ENCODE results near the gene ALX4.

ALX4 gene

DNA sequence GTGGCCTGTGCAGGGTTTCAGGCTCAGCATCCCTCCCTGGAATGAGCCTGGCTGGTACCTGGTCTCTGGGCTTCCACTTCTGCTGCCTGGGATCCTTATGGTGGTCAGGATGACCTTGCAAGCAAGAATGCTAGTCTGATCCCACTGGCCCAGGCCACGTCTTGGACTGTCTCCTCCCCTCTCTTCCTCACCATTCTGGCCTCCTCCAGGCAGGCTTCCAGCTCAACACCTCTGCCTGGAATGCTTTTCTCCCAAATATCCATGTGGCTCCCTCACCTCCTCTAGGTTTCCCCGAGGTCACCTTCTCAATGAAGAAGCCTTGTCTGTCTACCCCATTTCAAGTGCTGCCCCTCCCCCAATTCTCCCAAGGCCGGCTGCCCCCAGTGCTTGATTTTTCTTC lies 39.4 kb upstream of the ALX4 start:
- TF ChIP-seq SP1 (IDR thresholded peaks at IDR 0.05) (no peak), FOXK2 (IDR thresholded peaks at IDR 0.05) (no peak), NFRKB (IDR thresholded peaks at IDR 0.05) (no peak), ARNT (IDR thresholded peaks at IDR 0.05) (no peak), FOXM1 (IDR thresholded peaks at IDR 0.05; ENCODE audit: borderline replicate concordance) (no peak), HDGF (IDR thresholded peaks at IDR 0.05; ENCODE audit: borderline replicate concordance) (no peak), ZNF384 (IDR thresholded peaks at IDR 0.05) (no peak), LEF1 (IDR thresholded peaks at IDR 0.05; ENCODE audit: borderline replicate concordance) (no peak), BHLHE40 (IDR thresholded peaks at IDR 0.05; ENCODE audit: borderline replicate concordance) (no peak), ELF4 (IDR thresholded peaks at IDR 0.05) (no peak), CTBP1 (IDR thresholded peaks at IDR 0.05; ENCODE audit: borderline replicate concordance) (no peak), SUZ12 (IDR thresholded peaks at IDR 0.05) (no peak), FOXA1 (IDR thresholded peaks at IDR 0.05) (no peak), L3MBTL2 (conservative IDR thresholded peaks at IDR 0.05) (no peak), TARDBP (IDR thresholded peaks at IDR 0.05) (no peak)
- TF ChIP-seq, protein P1, sequence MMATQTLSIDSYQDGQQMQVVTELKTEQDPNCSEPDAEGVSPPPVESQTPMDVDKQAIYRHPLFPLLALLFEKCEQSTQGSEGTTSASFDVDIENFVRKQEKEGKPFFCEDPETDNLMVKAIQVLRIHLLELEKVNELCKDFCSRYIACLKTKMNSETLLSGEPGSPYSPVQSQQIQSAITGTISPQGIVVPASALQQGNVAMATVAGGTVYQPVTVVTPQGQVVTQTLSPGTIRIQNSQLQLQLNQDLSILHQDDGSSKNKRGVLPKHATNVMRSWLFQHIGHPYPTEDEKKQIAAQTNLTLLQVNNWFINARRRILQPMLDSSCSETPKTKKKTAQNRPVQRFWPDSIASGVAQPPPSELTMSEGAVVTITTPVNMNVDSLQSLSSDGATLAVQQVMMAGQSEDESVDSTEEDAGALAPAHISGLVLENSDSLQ (IDR thresholded peaks at IDR 0.05) = no peak
- ChIA-PET CTCF (no interaction called here), POLR2A (no interaction called here)
- DNase-seq (ENCODE audit: extremely low spot score) = no peak

DNA sequence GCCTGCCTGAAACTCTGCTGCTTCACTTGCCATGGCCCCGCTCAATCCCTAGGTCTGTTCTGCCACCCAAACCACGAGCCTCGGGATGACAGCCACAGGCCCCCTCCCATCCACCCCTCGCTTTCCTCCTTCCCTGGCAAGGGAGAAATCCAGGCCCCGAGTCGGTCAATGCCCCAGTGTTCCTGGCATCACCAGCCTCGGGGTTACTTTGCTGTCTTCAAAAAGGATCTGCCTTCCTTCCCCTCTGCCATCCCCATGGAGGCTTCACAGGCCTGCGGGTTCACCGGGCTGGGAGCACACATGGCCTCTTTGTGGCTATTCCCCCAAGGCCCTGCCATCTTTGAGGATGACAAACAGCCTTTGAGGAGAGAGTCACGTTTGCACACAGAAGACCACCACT lies 38.8 kb upstream of the ALX4 start:
- POLR2A ChIA-PET = no interaction called here
- no peak for TF ChIP-seq SP1 (IDR thresholded peaks at IDR 0.05)
- no peak for TF ChIP-seq TARDBP (IDR thresholded peaks at IDR 0.05)
- no peak for TF ChIP-seq ZNF384 (IDR thresholded peaks at IDR 0.05)
- no peak for TF ChIP-seq SUZ12 (IDR thresholded peaks at IDR 0.05)
- no peak for TF ChIP-seq BHLHE40 (IDR thresholded peaks at IDR 0.05; ENCODE audit: borderline replicate concordance)
- no peak for TF ChIP-seq FOXA1 (IDR thresholded peaks at IDR 0.05)
- TF ChIP-seq ARNT (IDR thresholded peaks at IDR 0.05) = no peak
- no peak for TF ChIP-seq NFRKB (IDR thresholded peaks at IDR 0.05)
- no peak for TF ChIP-seq L3MBTL2 (conservative IDR thresholded peaks at IDR 0.05)
- no peak for TF ChIP-seq LEF1 (IDR thresholded peaks at IDR 0.05; ENCODE audit: borderline replicate concordance)
- no peak for TF ChIP-seq HDGF (IDR thresholded peaks at IDR 0.05; ENCODE audit: borderline replicate concordance)
- TF ChIP-seq FOXM1 (IDR thresholded peaks at IDR 0.05; ENCODE audit: borderline replicate concordance) = no peak
- no peak for TF ChIP-seq ELF4 (IDR thresholded peaks at IDR 0.05)
- TF ChIP-seq FOXK2 (IDR thresholded peaks at IDR 0.05) = no peak
- TF ChIP-seq CTBP1 (IDR thresholded peaks at IDR 0.05; ENCODE audit: borderline replicate concordance) = no peak
- TF ChIP-seq, protein P1 (IDR thresholded peaks at IDR 0.05) = no peak
- CTCF ChIA-PET = no interaction called here
- DNase-seq (ENCODE audit: extremely low spot score) = no peak

DNA sequence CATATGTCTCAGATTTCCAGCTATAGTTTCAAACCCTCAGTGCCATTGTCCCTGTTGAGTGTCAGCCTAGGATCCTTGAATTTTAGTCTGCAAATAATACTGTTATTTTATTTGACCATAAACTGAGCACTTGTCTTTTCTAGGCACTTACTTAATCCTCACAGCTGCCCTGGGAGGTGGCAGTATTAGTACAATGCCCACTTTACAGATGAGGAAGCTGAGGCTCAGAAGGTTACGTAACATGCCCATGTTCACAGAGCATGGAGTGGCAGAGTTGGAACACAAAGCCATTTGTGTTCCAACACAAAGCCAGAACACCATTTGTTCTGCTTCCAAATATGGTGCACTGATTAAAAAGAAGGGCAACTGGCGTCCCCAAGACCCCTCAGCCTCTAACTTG lies 38.2 kb upstream of the ALX4 start:
- ChIA-PET CTCF (no interaction called here), POLR2A (no interaction called here)
- TF ChIP-seq CTBP1 (IDR thresholded peaks at IDR 0.05; ENCODE audit: borderline replicate concordance) (no peak), HDGF (IDR thresholded peaks at IDR 0.05; ENCODE audit: borderline replicate concordance) (no peak), ELF4 (IDR thresholded peaks at IDR 0.05) (no peak), NFRKB (IDR thresholded peaks at IDR 0.05) (no peak), BHLHE40 (IDR thresholded peaks at IDR 0.05; ENCODE audit: borderline replicate concordance) (no peak), FOXA1 (IDR thresholded peaks at IDR 0.05) (no peak), FOXM1 (IDR thresholded peaks at IDR 0.05; ENCODE audit: borderline replicate concordance) (no peak), L3MBTL2 (conservative IDR thresholded peaks at IDR 0.05) (no peak), ZNF384 (IDR thresholded peaks at IDR 0.05) (no peak), TARDBP (IDR thresholded peaks at IDR 0.05) (no peak), SP1 (IDR thresholded peaks at IDR 0.05) (no peak), ARNT (IDR thresholded peaks at IDR 0.05) (no peak), SUZ12 (IDR thresholded peaks at IDR 0.05) (no peak), FOXK2 (IDR thresholded peaks at IDR 0.05) (no peak), LEF1 (IDR thresholded peaks at IDR 0.05; ENCODE audit: borderline replicate concordance) (no peak)
- TF ChIP-seq, protein P1 (IDR thresholded peaks at IDR 0.05) = no peak
- DNase-seq (ENCODE audit: extremely low spot score) = no peak

DNA sequence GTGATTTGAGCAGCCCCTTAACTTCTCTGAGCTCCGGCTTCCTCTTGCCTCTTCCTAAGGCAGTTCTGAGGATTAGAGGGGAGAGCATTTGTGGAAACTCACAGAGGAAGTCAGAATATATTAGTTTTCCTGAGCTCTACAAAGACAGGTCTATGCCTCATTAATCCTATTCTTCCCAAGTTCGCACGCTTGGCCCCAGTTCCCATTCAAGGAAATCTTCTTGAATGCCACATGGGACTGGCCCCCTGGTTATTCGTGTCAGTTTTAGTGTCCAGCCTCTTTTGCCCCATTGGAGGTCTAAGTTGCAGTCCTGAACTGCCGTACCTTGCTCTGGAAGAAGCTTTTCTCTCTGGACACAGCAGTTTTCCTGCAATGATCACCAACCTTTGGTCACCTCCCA lies 37.6 kb upstream of the ALX4 start:
- CTCF ChIA-PET = no interaction called here
- no peak for TF ChIP-seq ELF4 (IDR thresholded peaks at IDR 0.05)
- TF ChIP-seq FOXK2 (IDR thresholded peaks at IDR 0.05) = no peak
- TF ChIP-seq SUZ12 (IDR thresholded peaks at IDR 0.05) = no peak
- no peak for TF ChIP-seq L3MBTL2 (conservative IDR thresholded peaks at IDR 0.05)
- TF ChIP-seq SP1 (IDR thresholded peaks at IDR 0.05) = no peak
- TF ChIP-seq ARNT (IDR thresholded peaks at IDR 0.05) = no peak
- TF ChIP-seq, protein P1 (IDR thresholded peaks at IDR 0.05) = no peak
- no peak for DNase-seq (ENCODE audit: extremely low spot score)
- POLR2A ChIA-PET = no interaction called here

DNA sequence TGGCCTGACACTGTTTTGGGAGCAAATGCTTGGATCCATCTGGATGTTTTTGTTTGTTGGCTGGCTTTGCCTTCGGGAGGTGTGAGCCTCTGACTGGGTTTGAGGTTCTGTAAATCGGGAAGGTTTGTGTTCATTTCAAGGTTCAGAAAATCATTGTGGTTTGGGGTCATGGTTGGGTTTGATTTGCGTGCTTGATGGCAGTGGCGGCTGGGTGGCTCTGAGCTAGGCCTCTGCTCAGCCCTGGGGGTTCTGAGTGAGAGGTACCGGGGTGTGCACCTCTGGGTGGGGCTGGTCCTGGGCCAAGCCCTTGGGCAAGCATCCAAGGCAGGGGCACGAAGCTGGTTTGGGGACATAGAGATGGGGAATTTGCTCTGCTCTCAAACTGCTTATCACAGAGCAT lies 37.0 kb upstream of the ALX4 start:
- ChIA-PET POLR2A (no interaction called here), CTCF (no interaction called here)
- TF ChIP-seq TARDBP (IDR thresholded peaks at IDR 0.05) = no peak
- no peak for TF ChIP-seq ELF4 (IDR thresholded peaks at IDR 0.05)
- no peak for TF ChIP-seq NFRKB (IDR thresholded peaks at IDR 0.05)
- no peak for TF ChIP-seq HDGF (IDR thresholded peaks at IDR 0.05; ENCODE audit: borderline replicate concordance)
- no peak for DNase-seq (ENCODE audit: extremely low spot score)

DNA sequence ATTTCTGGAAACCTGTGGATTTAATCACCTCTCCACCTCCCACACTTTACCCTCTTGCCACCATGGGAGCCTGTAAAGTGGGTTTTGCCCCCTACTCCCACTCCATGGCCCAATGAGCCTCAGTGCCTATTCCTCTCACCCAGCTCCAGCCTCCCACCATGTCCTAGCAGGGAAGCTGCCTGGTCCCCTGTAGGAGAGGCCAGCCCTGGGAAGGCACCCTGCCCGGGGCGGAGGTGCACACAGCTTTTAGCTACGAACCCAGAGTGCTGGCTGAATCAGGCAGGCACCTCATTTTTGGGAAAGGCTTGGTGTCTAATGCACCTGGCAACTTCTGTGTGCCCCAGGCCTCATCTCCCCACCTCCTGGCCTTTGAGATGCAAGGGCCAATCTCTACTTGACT lies 35.8 kb upstream of the ALX4 start:
- TF ChIP-seq SP1 (IDR thresholded peaks at IDR 0.05) = no peak
- TF ChIP-seq ARNT (IDR thresholded peaks at IDR 0.05) = no peak
- TF ChIP-seq TARDBP (IDR thresholded peaks at IDR 0.05) = no peak
- no peak for TF ChIP-seq ZNF384 (IDR thresholded peaks at IDR 0.05)
- no peak for TF ChIP-seq ELF4 (IDR thresholded peaks at IDR 0.05)
- TF ChIP-seq SUZ12 (IDR thresholded peaks at IDR 0.05) = no peak
- TF ChIP-seq, protein P1 (IDR thresholded peaks at IDR 0.05) = no peak
- TF ChIP-seq L3MBTL2 (conservative IDR thresholded peaks at IDR 0.05) = no peak
- no peak for TF ChIP-seq FOXK2 (IDR thresholded peaks at IDR 0.05)
- no peak for TF ChIP-seq FOXA1 (IDR thresholded peaks at IDR 0.05)
- DNase-seq (ENCODE audit: extremely low spot score) = no peak
- POLR2A ChIA-PET = no interaction called here
- CTCF ChIA-PET = interaction anchor here (0.7 kb wide), 1 partner anchor 13 kb away, joined by 3 read pairs; no protein-coding TSS in a partner anchor
